BLaER1 treated with 17β-estradiol and CSF1 and Interleukin-3, amounts not matched to agents 10 nM and 100 nM (cell line): Measurements from ENCODE around the gene PABPN1.

Experiments used
- H3K27ac ChIP-seq, 11 experiments: shearing (Covaris generic); formaldehyde crosslinking; 2 replicates each; pipeline ENCODE4 v1.8.1; 2022
- H3K27me3 ChIP-seq, 11 experiments: shearing (Covaris generic); formaldehyde crosslinking; 2 replicates each; pipeline ENCODE4 v1.8.1; 2022
- H3K36me3 ChIP-seq, 11 experiments: shearing (Covaris generic); formaldehyde crosslinking; 2 replicates each; pipeline ENCODE4 v1.8.1; 2022
- H3K4me1 ChIP-seq, 10 experiments: shearing (Covaris generic); formaldehyde crosslinking; 2 replicates each; pipeline ENCODE4 v1.8.1; 2022
- H3K4me2 ChIP-seq, 11 experiments: shearing (Covaris generic); formaldehyde crosslinking; 2 replicates each; pipeline ENCODE4 v1.8.1; 2022
- H3K4me3 ChIP-seq, 10 experiments: shearing (Covaris generic); formaldehyde crosslinking; 2 replicates each; pipeline ENCODE4 v1.8.1; 2022
- H3K9ac ChIP-seq, 11 experiments: shearing (Covaris generic); formaldehyde crosslinking; 2 replicates each; pipeline ENCODE4 v1.8.1; 2022
- H3K9me3 ChIP-seq, 11 experiments: shearing (Covaris generic); formaldehyde crosslinking; replicated peaks in 1 of 11; 2 replicates each; pipeline ENCODE4 v1.8.1; 2022
- H4K20me1 ChIP-seq, 11 experiments: shearing (Covaris generic); formaldehyde crosslinking; 2 replicates each; pipeline ENCODE4 v1.8.1; 2022
- Cebpa-rat ChIP-seq, 11 experiments: shearing (Covaris generic); IDR thresholded peaks; 2 replicates each; pipeline ENCODE4 v1.8.1; 2022

The PABPN1 gene

DNA sequence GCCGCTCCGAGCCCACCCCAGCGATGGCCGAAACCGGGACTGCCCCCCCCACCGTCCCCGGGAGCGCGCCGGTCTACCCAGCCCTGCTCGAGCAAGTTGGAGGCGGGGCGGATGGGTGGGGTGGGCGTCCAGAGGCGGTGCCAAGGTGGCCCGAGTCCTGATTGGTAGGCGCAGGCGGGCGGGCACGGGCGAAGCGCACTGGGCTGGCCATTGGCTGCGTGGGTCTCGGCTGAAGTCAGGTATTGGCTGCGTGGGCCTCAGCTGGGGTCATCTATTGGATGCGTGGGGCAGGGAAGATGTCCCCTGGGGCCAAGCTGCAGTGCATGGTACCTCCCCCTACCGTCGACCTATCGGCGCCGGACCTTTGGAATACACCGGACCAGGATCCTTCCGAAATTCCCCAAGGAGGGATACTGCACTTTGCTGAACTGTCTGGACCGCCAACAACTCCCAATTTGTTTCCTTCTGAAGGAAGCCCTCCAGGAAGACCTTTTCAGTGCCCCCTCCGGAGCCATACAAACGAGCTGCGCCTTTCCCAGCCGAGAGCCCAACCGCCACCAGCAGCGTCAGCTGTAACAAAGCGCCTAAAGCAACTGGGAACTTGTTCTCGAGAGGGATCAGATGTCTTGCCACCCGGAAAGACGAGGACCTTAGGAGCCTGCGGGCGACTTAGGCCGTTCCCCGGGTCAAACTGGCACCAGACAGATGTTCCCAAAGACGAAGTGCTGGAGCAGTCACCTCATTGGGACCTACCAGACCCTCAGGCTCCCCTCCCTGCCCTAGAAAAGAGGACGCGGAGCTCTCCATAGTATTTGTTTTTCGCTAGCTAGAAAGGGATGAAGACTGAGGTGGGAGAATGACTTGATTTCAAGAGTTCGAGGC is 35.0 kb upstream of the PABPN1 start, which contains the start of gene HOMEZ:
TSS of gene HOMEZ (minus strand) at position 113 of the 882 bp plus-strand sequence. CDS start 180 bp downstream, outside the sequence.
- peaks cover 0 to 13% (median 0%) of the 10 kb centered on the region in 11 experiments; a peak in 4 of 22 replicates for H4K20me1 ChIP-seq
- H3K27me3 ChIP-seq: no peaks in the 10 kb centered on the region
- TF ChIP-seq Cebpa-rat (IDR thresholded peaks at IDR 0.05): no peak
- peaks cover 21 to 41% (median 25%) of the 10 kb centered on the region in 10 experiments for H3K4me1 ChIP-seq
- H3K9ac ChIP-seq: peak within 1 kb of the TSS; percentile 78 to 93 (median 89)
- peak within 1 kb of the TSS; percentile 75 to 92 (median 87) for H3K4me3 ChIP-seq
- H3K36me3 ChIP-seq: peaks cover 0 to 16% (median 0%) of the 10 kb centered on the region in 11 experiments; a peak in 3 of 22 replicates
- H3K27ac ChIP-seq: peak within 1 kb of the TSS; percentile 74 to 87 (median 79)
- H3K4me2 ChIP-seq: peak within 1 kb of the TSS; percentile 83 to 97 (median 89)
- no peaks in the 10 kb centered on the region for H3K9me3 ChIP-seq

DNA sequence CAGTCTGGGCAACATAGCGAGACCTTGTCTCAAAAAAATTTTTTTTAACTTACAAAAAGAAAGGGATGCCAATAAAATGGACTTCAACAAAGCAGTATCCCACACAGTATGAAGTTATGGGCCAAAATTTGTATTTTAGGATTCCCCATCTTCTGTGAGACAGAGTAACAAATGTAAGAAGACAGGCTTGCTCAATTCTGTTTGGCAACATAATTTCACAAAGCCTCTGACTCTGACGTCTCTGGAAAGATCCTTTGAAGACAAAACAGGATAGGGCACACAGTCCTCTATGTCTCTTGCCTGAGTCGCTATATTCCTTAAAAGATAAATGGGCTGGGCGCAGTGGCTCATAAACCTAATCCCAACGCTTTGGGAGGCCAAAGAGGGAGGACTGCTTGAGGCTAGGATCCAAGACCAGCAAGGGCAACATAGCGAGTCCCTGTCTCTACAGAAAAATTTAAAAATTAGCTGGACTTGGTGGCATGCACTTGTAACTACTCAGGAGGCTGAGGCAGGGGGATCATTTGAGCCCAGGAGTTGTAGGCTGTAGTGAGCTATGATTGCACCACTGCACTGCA is 34.3 kb upstream of the PABPN1 start:
- peaks cover 0 to 9% (median 0%) of the 10 kb centered on the region in 11 experiments; a peak in 3 of 22 replicates for H4K20me1 ChIP-seq
- peak overlapping the region; percentile 75 to 92 (median 87) for H3K4me3 ChIP-seq
- no peaks in the 10 kb centered on the region for H3K9me3 ChIP-seq
- H3K4me1 ChIP-seq: peaks cover 21 to 41% (median 25%) of the 10 kb centered on the region in 10 experiments
- H3K27me3 ChIP-seq: no peaks in the 10 kb centered on the region
- peak overlapping the region; percentile 82 to 92 (median 87) for H3K4me2 ChIP-seq
- peaks cover 0 to 9% (median 0%) of the 10 kb centered on the region in 11 experiments; a peak in 3 of 22 replicates for H3K36me3 ChIP-seq
- peak overlapping the region; percentile 78 to 93 (median 86) for H3K9ac ChIP-seq
- peak overlapping the region; percentile 69 to 87 (median 77) for H3K27ac ChIP-seq
- no peak for TF ChIP-seq Cebpa-rat (IDR thresholded peaks at IDR 0.05)

DNA sequence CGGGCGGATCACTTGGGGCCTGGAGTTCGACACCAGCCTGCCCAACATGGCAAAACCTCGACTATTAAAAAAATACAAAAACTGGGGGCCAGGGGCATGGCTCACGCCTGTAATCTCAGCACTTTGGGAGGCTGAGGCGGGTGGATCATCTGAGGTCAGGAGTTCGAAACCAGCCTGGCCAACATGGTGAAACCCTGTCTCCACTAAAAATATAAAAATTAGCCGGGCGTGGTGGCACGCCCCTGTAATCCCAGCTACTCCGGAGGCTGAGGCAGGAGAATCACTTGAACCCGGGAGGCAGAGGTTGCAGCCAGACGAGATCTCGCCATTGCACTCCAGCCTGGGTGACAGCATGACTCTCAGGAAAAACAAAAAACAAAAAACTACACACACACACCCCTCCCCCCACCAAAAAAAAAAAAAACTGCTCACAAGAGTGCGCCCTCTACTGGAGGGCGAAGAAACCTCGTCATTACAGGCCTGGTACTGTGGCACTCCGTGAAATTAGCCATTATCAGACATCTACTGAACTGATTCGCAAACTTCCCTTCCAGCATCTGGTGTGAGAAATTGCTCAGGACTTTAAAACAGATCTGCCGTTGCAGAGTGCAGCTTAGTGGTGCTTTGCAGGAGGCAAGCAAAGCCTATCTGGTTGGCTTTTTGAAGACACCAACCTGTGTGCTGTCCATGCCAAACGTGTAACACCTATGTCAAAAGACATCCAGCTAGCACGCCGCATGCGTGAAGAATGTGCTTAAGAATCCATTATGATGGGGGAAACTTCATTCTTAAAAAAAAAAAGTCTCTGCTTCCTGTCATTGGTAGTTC is 26.3 kb upstream of the PABPN1 start:
- no peaks in the 10 kb centered on the region for H3K9me3 ChIP-seq
- H3K4me1 ChIP-seq: peaks cover 16 to 41% (median 28%) of the 10 kb centered on the region in 10 experiments
- no peak overlapping the region for H3K4me3 ChIP-seq
- H3K9ac ChIP-seq: peak overlapping the region in 5 of 11 experiments; percentile 16 to 47 (median 26); a peak in 4 of 22 replicates
- H3K36me3 ChIP-seq: peaks cover 14 to 34% (median 21%) of the 10 kb centered on the region in 11 experiments; a peak in 17 of 22 replicates
- H3K27ac ChIP-seq: peak overlapping the region in 8 of 11 experiments; percentile 32 to 70 (median 53); a peak in 14 of 22 replicates
- no peaks in the 10 kb centered on the region for H4K20me1 ChIP-seq
- H3K27me3 ChIP-seq: no peaks in the 10 kb centered on the region
- H3K4me2 ChIP-seq: peak overlapping the region in 9 of 11 experiments; percentile 10 to 61 (median 31); a peak in 11 of 22 replicates
- no peak for TF ChIP-seq Cebpa-rat (IDR thresholded peaks at IDR 0.05)

GRCh38 chr14:23296012-23296777 is 25.1 kb upstream of the PABPN1 start:
- no peaks in the 10 kb centered on the region for H3K9me3 ChIP-seq
- peak overlapping the region in 2 of 11 experiments; percentile 4 to 33; a peak in 1 of 22 replicates for H3K9ac ChIP-seq
- H3K36me3 ChIP-seq: peaks cover 14 to 34% (median 21%) of the 10 kb centered on the region in 11 experiments; a peak in 17 of 22 replicates
- no peak overlapping the region for H3K4me2 ChIP-seq
- no peak overlapping the region for H3K27ac ChIP-seq
- H3K4me1 ChIP-seq: peaks cover 22 to 41% (median 33%) of the 10 kb centered on the region in 10 experiments
- H4K20me1 ChIP-seq: no peaks in the 10 kb centered on the region
- H3K27me3 ChIP-seq: no peaks in the 10 kb centered on the region
- no peak overlapping the region for H3K4me3 ChIP-seq
- no peak for TF ChIP-seq Cebpa-rat (IDR thresholded peaks at IDR 0.05)

DNA sequence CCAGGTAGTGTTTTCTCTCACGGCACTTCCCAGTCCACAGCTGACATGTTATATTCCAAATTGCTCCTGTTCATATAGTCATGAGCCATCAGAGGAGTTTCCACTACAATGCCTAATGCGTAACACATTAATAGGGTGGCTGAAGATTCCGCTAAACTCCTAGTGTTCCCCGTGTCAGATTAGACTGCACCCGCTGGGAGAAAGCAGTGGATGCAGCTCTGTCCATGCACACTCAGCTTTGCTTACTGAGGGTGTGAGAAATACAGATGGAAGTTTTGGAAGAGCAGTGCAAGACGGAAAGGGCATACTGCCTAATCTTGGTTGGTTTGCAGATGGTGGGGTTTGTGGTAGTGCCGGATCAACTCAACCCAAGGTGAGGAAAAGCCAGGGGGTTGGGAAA is 24.2 kb upstream of the PABPN1 start:
- Histone ChIP-seq H3K9me3 (no peaks in the 10 kb centered on the region), H3K36me3 (peaks cover 14 to 34% (median 21%) of the 10 kb centered on the region in 11 experiments; a peak in 17 of 22 replicates), H3K4me2 (no peak overlapping the region), H3K27me3 (no peaks in the 10 kb centered on the region), H3K4me3 (no peak overlapping the region), H3K4me1 (peaks cover 22 to 41% (median 33%) of the 10 kb centered on the region in 10 experiments), H3K27ac (peak overlapping the region in 1 of 11 experiments; percentile 22; a peak in 1 of 22 replicates), H4K20me1 (no peaks in the 10 kb centered on the region), H3K9ac (peak overlapping the region in 2 of 11 experiments; percentile 56 to 96; a peak in 4 of 22 replicates)
- TF ChIP-seq Cebpa-rat (IDR thresholded peaks at IDR 0.05): no peak

- Histone ChIP-seq H3K4me2 (peak overlapping the region in 3 of 11 experiments; percentile 80 to 93 (median 92); a peak in 5 of 22 replicates), H3K9ac (peak overlapping the region in 5 of 11 experiments; percentile 6 to 96 (median 56); a peak in 10 of 22 replicates), H3K4me3 (no peak overlapping the region), H3K36me3 (peaks cover 14 to 34% (median 21%) of the 10 kb centered on the region in 11 experiments; a peak in 17 of 22 replicates), H3K27ac (peak overlapping the region in 3 of 11 experiments; percentile 13 to 99 (median 22); a peak in 3 of 22 replicates), H3K27me3 (no peaks in the 10 kb centered on the region), H3K4me1 (peaks cover 24 to 41% (median 35%) of the 10 kb centered on the region in 10 experiments), H3K9me3 (no peaks in the 10 kb centered on the region), H4K20me1 (no peaks in the 10 kb centered on the region)
- TF ChIP-seq Cebpa-rat (IDR thresholded peaks at IDR 0.05): no peak
Observed at GRCh38 chr14:23297611-23298277, 23.5 kb upstream of the PABPN1 start.
